HUES6 (cell line): ENCODE data around the gene ADGRF4.
A peak's percentile ranks its signal among the peaks of the same experiment; 100 is the strongest.

Source experiments
- H3K27ac ChIP-seq: 2 replicates; pipeline ENCODE4 v1.7.0; 2013; ENCODE audit warnings: low read depth, mild to moderate bottlenecking, low read length, inconsistent platforms
- H3K27me3 ChIP-seq: 2 replicates; pipeline ENCODE4 v1.6.1; 2013; ENCODE audit warnings: low read length; ENCODE audit not compliant: control insufficient read depth, insufficient read depth
- H3K36me3 ChIP-seq: 2 replicates; pipeline ENCODE4 v1.6.1; 2013; ENCODE audit warnings: low read length; ENCODE audit not compliant: control insufficient read depth, insufficient read depth
- H3K4me1 ChIP-seq: 2 replicates; pipeline ENCODE4 v1.6.1; 2013; ENCODE audit warnings: low read length; ENCODE audit not compliant: control insufficient read depth, insufficient read depth
- H3K4me3 ChIP-seq: 2 replicates; pipeline ENCODE4 v1.5.1; 2013; ENCODE audit warnings: low read depth, low read length
- H3K9ac ChIP-seq: one replicate; pipeline ENCODE4 v1.6.1; 2013; ENCODE audit warnings: mild to moderate bottlenecking, low read length
- H3K9me3 ChIP-seq: 2 replicates; pipeline ENCODE4 v1.6.1; 2013; ENCODE audit warnings: low read depth, low read length; ENCODE audit not compliant: control insufficient read depth, insufficient read depth

ADGRF4 gene

GRCh38 chr6:47698342-47698787 lies at the start of gene ADGRF4:
TSS of gene ADGRF4 (plus strand) at chr6:47698580. CDS start at chr6:47707246, 8,666 bp downstream.
- no peak within 1 kb of the TSS for H3K9ac ChIP-seq
- H3K36me3 ChIP-seq = no peaks in the 10 kb centered on the region
- H3K27me3 ChIP-seq = no peaks in the 10 kb centered on the region
- no peaks in the 10 kb centered on the region for H3K9me3 ChIP-seq
- H3K4me3 ChIP-seq = no peak within 1 kb of the TSS
- H3K4me1 ChIP-seq = peaks cover 25% of the 10 kb centered on the region
- no peak within 1 kb of the TSS for H3K27ac ChIP-seq

GRCh38 chr6:47650553-47651432 lies 47.6 kb upstream of the ADGRF4 start:
- no peaks in the 10 kb centered on the region for H3K36me3 ChIP-seq
- no peak overlapping the region for H3K27ac ChIP-seq
- H3K4me3 ChIP-seq = no peak overlapping the region
- no peaks in the 10 kb centered on the region for H3K9me3 ChIP-seq
- no peak overlapping the region for H3K9ac ChIP-seq
- no peaks in the 10 kb centered on the region for H3K27me3 ChIP-seq
- peaks cover 5% of the 10 kb centered on the region; the same call in 1 of the 2 replicates for H3K4me1 ChIP-seq

- Histone ChIP-seq H3K27ac (no peak overlapping the region), H3K36me3 (no peaks in the 10 kb centered on the region), H3K9me3 (no peaks in the 10 kb centered on the region), H3K4me3 (no peak overlapping the region), H3K9ac (no peak overlapping the region), H3K4me1 (peaks cover 12% of the 10 kb centered on the region), H3K27me3 (no peaks in the 10 kb centered on the region)
These were observed 46.9 kb upstream of the ADGRF4 start for GRCh38 chr6:47651505-47651944.

GRCh38 chr6:47653706-47654105 lies 44.7 kb upstream of the ADGRF4 start:
- Histone ChIP-seq H3K36me3 (no peaks in the 10 kb centered on the region), H3K4me1 (peaks cover 19% of the 10 kb centered on the region), H3K27me3 (no peaks in the 10 kb centered on the region), H3K9me3 (no peaks in the 10 kb centered on the region), H3K9ac (no peak overlapping the region), H3K27ac (no peak overlapping the region), H3K4me3 (no peak overlapping the region)

GRCh38 chr6:47654255-47654654 lies 44.1 kb upstream of the ADGRF4 start:
- H3K9ac ChIP-seq = no peak overlapping the region
- H3K27me3 ChIP-seq = no peaks in the 10 kb centered on the region
- H3K27ac ChIP-seq = no peak overlapping the region
- peaks cover 19% of the 10 kb centered on the region for H3K4me1 ChIP-seq
- no peak overlapping the region for H3K4me3 ChIP-seq
- no peaks in the 10 kb centered on the region for H3K9me3 ChIP-seq
- H3K36me3 ChIP-seq = no peaks in the 10 kb centered on the region

- peak overlapping the region; percentile 65 for H3K9ac ChIP-seq
- H3K4me1 ChIP-seq = peaks cover 19% of the 10 kb centered on the region
- no peak overlapping the region for H3K27ac ChIP-seq
- no peaks in the 10 kb centered on the region for H3K27me3 ChIP-seq
- no peaks in the 10 kb centered on the region for H3K36me3 ChIP-seq
- H3K9me3 ChIP-seq = no peaks in the 10 kb centered on the region
- H3K4me3 ChIP-seq = peak overlapping the region; percentile 41; the same call in 1 of the 2 replicates
These were observed 42.4 kb upstream of the ADGRF4 start for GRCh38 chr6:47655719-47656595.

- Histone ChIP-seq H3K9me3 (no peaks in the 10 kb centered on the region), H3K27me3 (no peaks in the 10 kb centered on the region)
These were observed 36.4 kb upstream of the ADGRF4 start for GRCh38 chr6:47661960-47662359.

GRCh38 chr6:47663462-47664216 lies 34.7 kb upstream of the ADGRF4 start:
- Histone ChIP-seq H3K4me3 (no peak overlapping the region), H3K9ac (no peak overlapping the region), H3K27me3 (no peaks in the 10 kb centered on the region), H3K9me3 (no peaks in the 10 kb centered on the region), H3K4me1 (peaks cover 17% of the 10 kb centered on the region), H3K27ac (no peak overlapping the region), H3K36me3 (no peaks in the 10 kb centered on the region)

More at GRCh38 chr6:47661960-47662359, 36.4 kb upstream of the ADGRF4 start:
- no peaks in the 10 kb centered on the region for H3K36me3 ChIP-seq
- peaks cover 11% of the 10 kb centered on the region for H3K4me1 ChIP-seq
- H3K9ac ChIP-seq = no peak overlapping the region
- no peak overlapping the region for H3K4me3 ChIP-seq
- H3K27ac ChIP-seq = no peak overlapping the region

- Histone ChIP-seq H3K4me3 (no peak overlapping the region), H3K27me3 (no peaks in the 10 kb centered on the region), H3K27ac (no peak overlapping the region), H3K9me3 (no peaks in the 10 kb centered on the region), H3K36me3 (no peaks in the 10 kb centered on the region), H3K9ac (no peak overlapping the region), H3K4me1 (peaks cover 32% of the 10 kb centered on the region)
These were observed 33.3 kb upstream of the ADGRF4 start for GRCh38 chr6:47665112-47665511.

- Histone ChIP-seq H3K4me1 (peaks cover 38% of the 10 kb centered on the region), H3K27me3 (no peaks in the 10 kb centered on the region), H3K9me3 (no peaks in the 10 kb centered on the region), H3K27ac (peak overlapping the region; percentile 62; the same call in 1 of the 2 replicates), H3K36me3 (no peaks in the 10 kb centered on the region), H3K9ac (peak overlapping the region; percentile 49), H3K4me3 (no peak overlapping the region)
These were observed 28.5 kb upstream of the ADGRF4 start for GRCh38 chr6:47669684-47670513.
